GM19099 (cell line): Measurements from ENCODE around the gene ALDOC.

Source experiments
- POLR2A ChIP-seq: IDR thresholded peaks from 3 replicates; pipeline ENCODE4 v1.6.1; 2011; ENCODE audit warnings: low read depth; ENCODE audit not compliant: insufficient read length; ENCODE audit errors: extremely low read depth

The ALDOC gene

DNA sequence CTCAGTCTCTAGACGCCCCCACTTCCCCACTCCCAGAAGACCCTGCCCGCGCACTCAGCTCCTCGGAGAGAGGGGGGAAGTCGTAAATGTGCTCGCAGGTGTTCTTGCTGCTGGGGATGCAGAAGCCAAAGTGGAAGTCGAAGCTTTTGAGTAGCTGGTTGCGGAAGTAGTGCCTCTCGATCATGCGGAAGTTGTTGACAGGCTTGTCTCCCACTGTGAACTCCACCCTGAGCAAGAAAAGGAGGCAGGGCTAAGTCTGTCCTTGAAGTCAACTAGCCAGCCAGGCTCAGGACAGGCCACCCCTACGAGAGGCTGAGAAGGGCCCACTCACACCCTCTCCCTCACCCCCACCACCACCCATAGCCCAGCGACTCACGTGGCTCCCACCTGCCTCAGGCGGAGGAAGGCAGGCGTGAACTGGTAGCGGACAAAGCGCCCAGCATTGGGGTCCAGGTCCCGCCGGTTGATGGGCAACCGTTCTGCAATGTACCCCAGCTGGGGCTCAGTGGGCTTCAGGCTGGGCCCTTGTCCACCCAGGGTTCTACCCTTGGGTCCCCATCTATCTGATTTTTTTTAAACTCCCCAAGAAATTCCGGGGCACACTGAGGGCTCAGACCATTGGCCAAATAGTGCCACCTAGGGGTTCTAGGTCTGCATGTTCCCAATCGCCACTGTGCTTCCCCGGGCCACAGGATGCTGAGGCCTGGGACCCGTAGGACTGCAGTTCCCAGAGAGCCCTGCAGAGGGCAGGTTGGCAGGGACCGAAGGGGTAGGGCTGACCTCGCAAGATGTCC lies 28.9 kb downstream of the ALDOC start:
- TF ChIP-seq POLR2A, result peak; percentile 22

DNA sequence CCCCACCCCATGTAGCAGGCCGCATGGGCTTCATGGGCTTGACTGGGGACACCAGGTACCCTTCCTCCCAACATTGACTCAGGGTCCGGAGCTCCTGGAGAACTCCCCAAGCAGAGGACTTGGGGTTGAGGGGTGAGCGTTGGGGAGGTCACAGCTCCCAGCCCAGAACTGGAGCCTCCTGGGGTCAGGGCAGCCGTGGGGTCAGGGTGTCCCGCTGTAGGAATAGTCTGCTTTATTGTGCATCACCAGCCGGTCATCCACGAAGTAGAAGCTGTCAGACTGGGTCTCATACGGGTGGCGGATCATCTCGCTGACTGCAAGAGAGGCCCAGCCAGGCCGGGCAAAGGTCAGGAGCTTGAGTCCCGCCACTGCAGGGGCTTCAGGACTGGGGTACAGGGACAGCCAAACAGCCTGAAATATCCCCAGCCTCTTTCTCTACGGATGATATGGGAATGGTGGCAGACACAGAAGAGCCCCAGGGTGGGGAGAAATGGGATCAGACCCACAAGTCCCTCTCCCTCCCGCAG lies 29.5 kb downstream of the ALDOC start:
- no peak for TF ChIP-seq POLR2A

DNA sequence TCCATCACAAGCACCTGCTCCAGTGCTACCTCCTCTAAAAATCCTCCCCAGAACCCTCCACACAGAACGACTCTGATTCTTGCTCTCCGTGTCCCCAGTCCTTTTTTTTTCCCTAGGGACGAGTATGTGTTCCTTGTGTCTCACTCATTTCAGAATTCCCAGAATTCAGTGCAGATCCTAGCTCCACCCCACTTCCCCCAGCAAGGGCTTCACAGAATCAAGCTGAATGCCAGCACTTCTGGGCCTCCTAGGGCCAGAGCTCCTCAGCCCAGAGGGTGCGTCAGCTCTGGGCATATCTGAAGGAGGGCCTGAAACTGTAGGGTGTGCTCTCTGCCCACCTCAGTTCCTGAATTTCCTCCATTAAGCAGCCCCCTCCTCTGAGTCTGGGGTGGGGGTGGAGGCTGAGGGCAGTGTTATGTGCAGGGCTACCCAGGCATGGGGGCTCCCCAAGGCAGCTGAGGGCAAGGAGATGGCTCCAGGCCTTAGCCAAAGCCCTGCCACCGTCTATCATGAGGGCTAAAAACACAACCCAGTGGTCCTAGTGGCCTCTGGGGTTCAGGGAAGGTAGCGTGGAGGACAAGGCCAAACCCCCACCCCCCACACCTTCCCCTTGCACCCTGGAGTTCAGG lies 30.8 kb downstream of the ALDOC start:
- no peak for TF ChIP-seq POLR2A

DNA sequence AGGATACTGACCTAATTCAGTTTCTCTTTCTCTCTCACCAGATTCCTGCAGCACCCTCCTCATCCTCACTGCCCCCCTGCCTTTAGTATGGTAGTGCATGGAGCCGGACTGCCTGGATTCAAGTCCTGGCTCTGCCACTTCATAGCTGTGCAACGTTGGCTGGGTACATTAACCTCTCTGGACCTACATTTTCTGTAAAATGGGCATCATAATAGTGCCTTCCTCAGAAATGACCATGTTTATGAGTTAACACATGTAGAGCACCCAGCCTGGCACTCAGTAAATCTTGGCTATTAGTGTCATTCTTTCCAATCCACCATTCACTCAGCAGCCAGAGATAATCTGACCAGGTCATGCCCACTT lies 31.6 kb downstream of the ALDOC start:
- TF ChIP-seq POLR2A, result no peak

DNA sequence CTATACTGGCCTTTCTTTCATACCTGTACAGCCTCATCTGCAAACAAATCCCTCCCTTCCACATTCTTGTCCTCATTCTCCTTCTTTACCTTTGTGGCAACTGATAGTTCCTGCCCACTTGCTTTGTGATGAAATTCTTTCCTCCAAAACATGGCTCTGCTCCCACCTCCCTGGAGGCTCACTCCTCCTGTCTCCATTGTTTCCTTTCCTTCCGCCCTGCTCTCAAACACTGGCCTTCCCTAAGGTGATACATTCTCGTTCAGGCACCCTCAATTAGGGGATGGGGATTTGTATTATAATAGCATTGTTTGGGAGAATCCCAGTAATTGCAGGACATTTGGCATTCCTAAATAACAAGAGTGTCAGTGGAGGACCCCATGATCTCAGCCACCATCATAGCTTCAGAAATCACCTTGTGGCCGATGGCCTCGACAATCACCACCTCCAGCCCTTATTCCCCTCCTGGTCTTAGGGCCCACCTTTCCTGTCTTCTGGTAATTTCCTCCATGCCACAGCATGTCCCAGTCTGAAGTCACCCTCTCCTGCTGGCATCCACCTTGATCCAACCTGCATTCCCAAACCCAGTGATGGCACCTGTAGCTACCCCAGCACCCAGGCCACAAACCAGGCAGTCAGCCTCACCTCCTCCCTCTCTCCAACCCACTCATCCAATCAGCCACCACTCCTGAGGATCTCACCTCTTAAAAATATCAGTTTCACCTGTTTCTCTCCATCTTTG lies 32.1 kb downstream of the ALDOC start:
- TF ChIP-seq POLR2A, result no peak

DNA sequence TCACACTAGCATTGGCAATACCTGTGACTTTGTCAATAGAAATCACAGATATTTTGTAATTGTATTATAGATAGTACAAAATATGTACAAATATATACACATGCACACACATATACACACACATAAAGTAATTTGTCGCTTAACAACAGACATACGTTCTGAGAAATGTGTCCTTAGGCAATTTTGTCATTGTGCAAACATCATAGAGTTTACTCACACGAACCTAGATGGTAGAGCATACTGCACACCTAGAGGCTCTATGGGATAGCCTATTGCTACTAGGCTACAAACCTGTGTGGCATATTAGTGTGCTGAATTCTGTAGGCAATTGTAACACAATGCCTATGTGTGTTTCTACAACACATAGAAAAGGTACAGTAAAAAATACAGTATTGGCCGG lies 35.3 kb downstream of the ALDOC start:
- no peak for TF ChIP-seq POLR2A

DNA sequence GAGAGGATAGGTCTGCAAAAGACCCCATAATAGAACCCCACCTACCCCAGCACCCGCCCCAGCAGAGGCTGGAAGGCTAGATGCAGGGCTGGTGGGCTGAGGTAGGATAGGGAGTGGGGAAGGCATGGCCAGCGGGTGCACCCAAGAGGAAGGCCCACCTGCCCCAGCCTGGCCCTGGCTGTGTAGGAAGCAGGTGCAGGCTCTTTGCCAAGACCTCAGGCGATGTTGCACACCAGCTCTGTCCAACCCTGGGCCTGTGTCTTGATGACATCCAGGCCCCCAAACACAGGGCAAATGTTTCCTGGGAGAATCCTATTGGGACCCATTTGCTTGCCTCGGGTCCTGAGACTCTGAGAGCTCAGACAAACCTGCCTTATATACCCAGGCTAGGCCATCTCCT lies 36.5 kb downstream of the ALDOC start:
- TF ChIP-seq POLR2A, result no peak

DNA sequence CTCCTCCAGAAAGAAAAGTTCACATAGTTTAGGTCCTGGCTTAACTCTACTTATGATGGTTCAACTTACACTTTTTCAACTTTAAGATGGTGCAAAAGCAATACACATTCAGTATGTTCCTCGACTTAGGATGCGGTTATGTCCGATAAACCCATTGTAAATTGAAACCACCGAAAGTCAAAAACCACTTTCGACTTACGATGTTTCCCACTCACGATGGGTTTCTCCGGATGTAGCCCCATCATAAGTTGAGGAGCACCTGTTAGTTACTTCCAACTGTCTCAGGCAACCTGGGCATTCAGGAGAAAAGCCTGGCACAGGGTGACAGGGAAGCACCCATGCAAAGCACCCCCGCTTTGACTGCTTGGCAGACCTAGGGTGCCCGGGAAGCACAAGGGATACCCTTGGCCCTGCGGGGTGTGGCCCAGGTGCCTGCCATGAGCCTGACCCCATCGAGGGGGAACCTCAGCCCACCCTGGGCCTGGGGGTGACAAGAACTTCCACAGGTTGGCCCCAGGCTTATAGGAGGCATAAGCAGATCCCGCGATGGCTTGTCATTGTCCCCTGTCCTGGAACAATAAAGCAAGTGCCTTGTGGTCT lies 38.3 kb downstream of the ALDOC start:
- TF ChIP-seq POLR2A, result no peak

DNA sequence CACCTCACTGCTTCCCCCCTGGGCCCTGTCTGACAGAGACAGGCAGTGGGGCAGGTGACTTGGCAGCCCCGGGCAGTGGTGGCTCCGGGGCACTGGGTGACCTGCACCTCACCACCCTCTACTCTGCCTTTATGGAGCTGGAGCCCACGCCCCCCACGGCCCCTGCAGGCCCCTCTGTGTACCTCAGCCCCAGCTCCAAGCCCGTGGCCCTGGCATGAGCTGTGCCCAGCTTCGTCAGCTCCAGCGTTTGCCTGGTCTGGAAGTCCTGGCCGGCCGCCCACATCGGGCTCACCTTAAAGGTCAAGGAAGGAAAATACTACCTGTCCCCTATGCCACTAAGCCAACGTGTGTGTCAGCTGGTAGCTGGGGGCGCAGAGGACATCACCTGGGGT lies 39.5 kb downstream of the ALDOC start:
- TF ChIP-seq POLR2A, result no peak

DNA sequence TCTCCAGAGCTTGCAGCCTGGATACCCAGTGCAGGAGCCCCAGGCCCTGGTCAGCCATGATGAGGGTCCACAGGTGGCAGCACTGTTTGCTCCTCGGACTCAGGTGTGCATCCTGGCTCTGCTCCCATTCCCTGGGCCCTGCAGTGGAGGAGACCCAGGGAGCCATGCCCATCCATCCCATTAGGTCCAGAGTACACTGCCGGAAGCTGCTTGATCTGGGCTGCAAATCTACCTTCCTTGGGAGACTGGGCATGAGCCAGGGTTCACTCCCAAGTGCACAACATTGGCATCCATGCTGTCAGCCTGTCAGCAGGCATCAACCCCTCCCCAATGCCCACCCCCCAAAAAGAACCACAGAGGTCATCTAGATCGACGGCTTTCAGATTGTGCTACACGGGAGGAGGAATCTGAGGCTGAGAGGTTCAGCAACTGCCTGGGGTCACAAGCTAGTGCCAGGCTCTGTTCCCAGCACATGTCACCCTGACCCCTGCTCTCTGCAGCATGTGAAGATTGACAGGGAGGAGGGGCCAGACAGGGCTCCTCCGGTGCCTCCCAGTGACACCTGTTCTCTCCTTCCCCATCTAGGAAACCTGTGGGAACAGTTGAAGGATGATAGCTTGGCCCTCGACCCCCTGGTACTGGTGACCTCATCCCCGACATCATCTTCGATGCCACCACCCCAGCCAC lies 40.0 kb downstream of the ALDOC start:
- no peak for TF ChIP-seq POLR2A

DNA sequence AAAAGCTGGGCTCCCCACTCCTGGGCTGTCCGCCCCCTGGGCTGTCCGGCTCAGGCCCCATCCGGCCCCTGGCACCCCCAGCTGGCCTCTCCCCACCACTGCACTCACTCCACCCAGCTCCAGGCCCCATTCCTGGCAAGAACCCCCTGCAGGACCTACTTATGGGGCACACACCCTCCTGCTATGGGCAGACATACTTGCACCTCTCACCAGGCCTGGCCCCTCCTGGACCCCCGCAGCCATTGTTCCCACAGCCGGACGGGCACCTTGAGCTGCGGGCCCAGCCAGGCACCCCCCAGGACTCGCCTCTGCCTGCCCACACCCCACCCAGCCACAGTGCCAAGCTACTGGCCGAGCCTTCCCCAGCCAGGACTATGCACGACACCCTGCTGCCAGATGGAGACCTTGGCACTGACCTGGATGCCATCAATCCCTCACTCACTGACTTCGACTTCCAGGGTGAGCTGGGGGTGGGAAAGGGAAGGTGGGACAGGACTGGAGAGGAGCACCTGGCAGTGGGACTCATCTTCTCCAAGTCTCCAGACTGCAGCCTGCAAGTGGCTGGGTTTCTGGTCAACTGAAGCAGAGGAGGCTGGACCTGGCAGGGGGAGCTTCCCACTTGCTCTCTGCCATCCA lies 41.8 kb downstream of the ALDOC start:
- no peak for TF ChIP-seq POLR2A

DNA sequence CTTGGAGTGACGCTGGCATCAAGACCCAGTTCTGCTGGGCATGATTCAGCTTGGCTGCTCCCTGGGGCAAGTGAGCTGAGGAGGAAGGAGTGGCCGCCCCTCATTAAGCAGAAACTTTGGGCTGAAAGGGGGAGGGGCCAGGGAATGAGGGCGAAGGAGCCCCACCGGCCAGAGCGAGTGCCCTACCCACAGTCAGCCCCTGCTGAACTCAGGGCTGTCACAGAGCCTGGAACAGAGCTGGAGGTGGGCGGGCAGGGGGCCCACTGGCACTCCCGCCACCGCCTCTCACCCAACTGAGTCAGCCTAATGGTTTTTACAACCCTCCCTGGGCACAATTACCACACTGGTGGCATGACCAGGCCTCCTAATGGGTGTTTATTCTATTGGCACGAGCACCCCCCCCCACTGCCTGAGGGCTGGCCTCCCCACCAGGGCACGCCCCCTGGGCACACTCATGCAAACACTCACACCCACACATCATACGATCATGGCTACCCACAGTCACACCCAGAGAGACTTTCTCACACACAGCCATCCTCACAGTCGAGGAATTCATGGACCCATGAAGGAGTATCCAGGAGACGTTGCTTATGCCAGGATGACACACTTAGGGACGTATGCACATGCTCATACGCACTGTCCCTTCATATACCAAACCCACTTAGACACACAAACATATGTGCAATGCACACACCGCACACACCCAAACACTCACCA lies 43.4 kb downstream of the ALDOC start:
- TF ChIP-seq POLR2A, result no peak

DNA sequence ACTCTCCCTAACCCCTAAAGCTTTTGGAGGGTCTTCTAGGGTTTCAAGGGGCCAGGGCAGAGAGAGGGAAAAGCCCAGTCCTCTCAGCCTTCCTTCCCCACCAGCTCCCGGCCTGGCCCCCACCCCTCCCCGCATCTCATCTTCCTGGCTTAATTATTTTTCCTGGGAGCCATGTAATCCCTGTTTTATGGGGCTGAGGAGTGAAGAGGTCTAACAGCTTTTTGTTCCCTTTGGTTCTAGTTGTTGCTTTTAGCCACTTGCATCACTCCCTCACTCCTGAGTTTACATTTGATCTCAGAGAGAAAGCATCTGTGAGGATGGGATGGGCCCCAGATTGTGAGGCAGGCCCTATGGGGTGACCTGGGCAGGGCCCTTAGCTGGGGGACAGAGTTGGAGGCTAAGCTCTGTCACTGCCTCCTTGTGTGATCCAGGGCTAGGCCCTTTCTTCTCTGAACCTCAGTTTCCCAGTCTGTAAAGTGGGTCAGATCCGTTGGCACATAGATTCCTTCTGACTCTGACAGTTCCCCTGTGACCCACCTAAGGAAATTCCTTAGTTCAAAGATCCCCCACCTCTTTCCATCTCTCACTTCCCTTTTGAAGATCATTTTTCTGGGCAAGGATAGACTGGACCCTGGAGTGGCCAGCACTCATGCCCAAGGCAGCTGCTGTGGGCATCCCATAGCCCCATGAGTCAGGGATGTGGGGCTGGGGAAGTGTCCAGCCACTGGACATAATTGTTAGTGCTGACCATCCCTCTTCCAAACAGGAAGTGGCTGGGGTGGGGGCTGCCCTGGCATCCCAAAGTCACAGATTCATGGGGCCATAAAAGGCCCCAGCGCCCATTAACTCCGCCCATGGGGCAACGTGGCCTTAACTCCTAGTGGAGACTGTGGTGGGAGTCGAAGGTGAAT lies 44.4 kb downstream of the ALDOC start:
- no peak for TF ChIP-seq POLR2A
